HG03095 (cell line): ENCODE measurements around the gene FAM89A.
"Not testable (repeated sequence)": the region's sequence is repeated elsewhere in the genome, so short reads cannot be mapped to it uniquely, and the experiment has no call there.

Experiments
- ATAC-seq: cut with Tn5 transposase; IDR thresholded peaks from one replicate; pipeline ENCODE4 v1.9.1; 2021; ENCODE audit warnings: moderate library complexity; ENCODE audit not compliant: unreplicated experiment

The FAM89A gene

GRCh38 chr1:231057410-231057809 lies 17.4 kb upstream of the FAM89A start:
- no peak for ATAC-seq

GRCh38 chr1:231055271-231055670 lies 15.2 kb upstream of the FAM89A start:
- no peak for ATAC-seq

GRCh38 chr1:231053493-231054162 lies 13.6 kb upstream of the FAM89A start:
- ATAC-seq: no peak

- no peak for ATAC-seq
Measured at GRCh38 chr1:231052777-231053176, 12.7 kb upstream of the FAM89A start.

GRCh38 chr1:231050932-231051331 lies 10.9 kb upstream of the FAM89A start:
- not testable (repeated sequence) for ATAC-seq

GRCh38 chr1:231050395-231050794 lies 10.3 kb upstream of the FAM89A start:
- no peak for ATAC-seq

- ATAC-seq: no peak
Measured at GRCh38 chr1:231049121-231049979, 9.3 kb upstream of the FAM89A start.

- not testable (repeated sequence) for ATAC-seq
Measured at GRCh38 chr1:231048419-231048818, 8.4 kb upstream of the FAM89A start.

- ATAC-seq: not testable (repeated sequence)
Measured at GRCh38 chr1:231047529-231047928, 7.5 kb upstream of the FAM89A start.

- ATAC-seq: no peak
Measured at GRCh38 chr1:231046730-231047395, 6.8 kb upstream of the FAM89A start.

- not testable (repeated sequence) for ATAC-seq
Measured at GRCh38 chr1:231045921-231046729, 6.1 kb upstream of the FAM89A start.

- ATAC-seq: no peak
Measured at GRCh38 chr1:231045286-231045685, 5.2 kb upstream of the FAM89A start.

GRCh38 chr1:231044588-231044987 lies 4.5 kb upstream of the FAM89A start:
- no peak for ATAC-seq

- no peak for ATAC-seq
Measured at GRCh38 chr1:231041719-231042261, 1.7 kb upstream of the FAM89A start.

- no peak for ATAC-seq
Measured at GRCh38 chr1:231040800-231041718, 1.0 kb upstream of the FAM89A start.

- ATAC-seq: peak; percentile 42
Measured at GRCh38 chr1:231039161-231040018, 664 bp downstream of the FAM89A start.

GRCh38 chr1:231037585-231038517 lies 2.2 kb downstream of the FAM89A start:
- ATAC-seq: no peak
